A673 (cell line): Measurements from ENCODE around the gene FGD4. TPM values are rescaled to one million over a fixed set of nuclear protein-coding genes. Genes with fewer than 3 reads are reported as not detected.

ENCODE experiments used
- BruUV-seq: library from RNA; stranded (reverse); fragments of 400-500 nt; replicated peaks from 2 replicates; lab custom pipeline; 2021; lab: Mats Ljungman, UMichigan
- CTCF ChIA-PET: fragments of 300-600 bp; sonication (Branson Sonifier 250); formaldehyde crosslinking; loops from one replicate; lab custom pipeline; 2022; ENCODE audit warnings: antibody characterized with exemption; lab: Charles Lee
- POLR2A ChIA-PET: fragments of 300-600 bp; sonication (Branson Sonifier 250); formaldehyde crosslinking; loops from one replicate; lab custom pipeline; 2022; ENCODE audit warnings: antibody characterized with exemption; ENCODE audit not compliant: low non-redundant PET; lab: Charles Lee
- DNase-seq: peaks from one replicate; pipeline ENCODE4 v3.0.0-alpha.2; 2015; ENCODE audit warnings: low spot score
- H3K27ac ChIP-seq: fragments of 200-600 bp; sonication (generic); 2 replicates; pipeline ENCODE4 v1.5.1; 2016; ENCODE audit warnings: mixed run types, low read depth, mild to moderate bottlenecking, mixed read lengths, antibody characterized with exemption, low read length; ENCODE audit not compliant: poor library complexity, severe bottlenecking
- H3K27me3 ChIP-seq: fragments of 200-600 bp; sonication (generic); replicated peaks from 2 replicates; pipeline ENCODE4 v1.6.1; 2017; ENCODE audit warnings: mixed run types, low read depth, mild to moderate bottlenecking, mixed read lengths, antibody characterized with exemption, low read length; ENCODE audit not compliant: insufficient read depth, poor library complexity
- H3K36me3 ChIP-seq: fragments of 200-600 bp; sonication (generic); 2 replicates; pipeline ENCODE4 v1.6.1; 2016; ENCODE audit warnings: mixed run types, mild to moderate bottlenecking, mixed read lengths, antibody characterized with exemption, low read length; ENCODE audit not compliant: insufficient read depth, poor library complexity, severe bottlenecking
- H3K4me1 ChIP-seq: fragments of 200-600 bp; sonication (generic); 2 replicates; pipeline ENCODE4 v1.6.1; 2017; ENCODE audit warnings: mixed run types, mild to moderate bottlenecking, mixed read lengths, antibody characterized with exemption, low read length; ENCODE audit not compliant: insufficient read depth, poor library complexity, severe bottlenecking
- H3K4me3 ChIP-seq: fragments of 200-600 bp; sonication (generic); 2 replicates; pipeline ENCODE4 v1.5.1; 2016; ENCODE audit warnings: low read depth, mixed run types, mild to moderate bottlenecking, mixed read lengths, low read length; ENCODE audit not compliant: poor library complexity, severe bottlenecking
- H3K9me3 ChIP-seq: fragments of 200-600 bp; sonication (generic); 2 replicates; pipeline ENCODE4 v1.6.1; 2016; ENCODE audit warnings: mixed run types, low read depth, mild to moderate bottlenecking, mixed read lengths, antibody characterized with exemption, low read length; ENCODE audit not compliant: poor library complexity, severe bottlenecking
- CTCF ChIP-seq: fragments of 300-800, 200-600 bp; sonication (generic); conservative IDR thresholded peaks from 2 replicates; pipeline ENCODE4 v1.5.1; 2017; ENCODE audit warnings: low read depth, mild to moderate bottlenecking, antibody characterized with exemption, low read length, moderate library complexity, mixed read lengths
- EZH2 ChIP-seq: fragments of 200-600 bp; sonication (generic); IDR thresholded peaks from 2 replicates; pipeline ENCODE4 v1.6.1; 2017; ENCODE audit warnings: borderline replicate concordance, low read depth, mild to moderate bottlenecking, mixed read lengths, antibody characterized with exemption, low read length; ENCODE audit not compliant: poor library complexity, severe bottlenecking
- intact Hi-C: fragments of 100-400 bp; cut with micrococcal nuclease; formaldehyde crosslinking; loops from one replicate; pipeline ENCODE4 v1.10.0; 2022; ENCODE audit not compliant: unreplicated experiment
- total RNA-seq: library from RNA; stranded (reverse); gene quantifications from 2 replicates; pipeline ENCODE4 v1.2.3, GENCODE V29; 2021

Gene FGD4
- total RNA-seq, 1 experiment from 2014 or later, result 21.5 TPM

- Histone ChIP-seq H3K36me3 (no peaks in the 10 kb centered on the region), H3K4me1 (no peaks in the 10 kb centered on the region), H3K9me3 (peaks cover 5% of the 10 kb centered on the region), H3K27me3 (no peaks in the 10 kb centered on the region), H3K27ac (no peak overlapping the region), H3K4me3 (no peak overlapping the region)
- TF ChIP-seq CTCF, result no peak
- intact Hi-C loops, result no loop called here
- DNase-seq, result no peak
- no TSS peak for BruUV-seq
- POLR2A ChIA-PET, result no interaction called here
- CTCF ChIA-PET, result no interaction called here
These were observed 266.7 kb downstream of the FGD4 start for GRCh38 chr12:32666018-32666417.

- no peak overlapping the region for H3K27ac ChIP-seq
- intact Hi-C loops, result no loop called here
- peaks cover 5% of the 10 kb centered on the region for H3K9me3 ChIP-seq
- H3K4me1 ChIP-seq, result peaks cover 7% of the 10 kb centered on the region
- TF ChIP-seq CTCF (no peak), EZH2 (no peak)
- H3K4me3 ChIP-seq, result no peak overlapping the region
- H3K27me3 ChIP-seq, result no peaks in the 10 kb centered on the region
- no peak for DNase-seq
- BruUV-seq, result no TSS peak
- ChIA-PET CTCF (no interaction called here), POLR2A (no interaction called here)
- no peaks in the 10 kb centered on the region for H3K36me3 ChIP-seq
These were observed 270.2 kb downstream of the FGD4 start for GRCh38 chr12:32669584-32669983.

- ChIA-PET CTCF (interaction anchor here (0.5 to 0.7 kb wide), 3 partner anchors 9 to 176 kb away, joined by 3 to 10 read pairs (median 6); no protein-coding TSS in a partner anchor), POLR2A (interaction anchor here (0.5 kb wide), 1 partner anchor 22 kb away, joined by 3 read pairs; no protein-coding TSS in a partner anchor)
- peaks cover 5% of the 10 kb centered on the region for H3K9me3 ChIP-seq
- intact Hi-C loops, result loop anchor here (1.0 to 10.0 kb wide), 4 partner anchors 215 to 1017 kb away; partner anchors contain the start of gene ETFBKMT
- H3K4me3 ChIP-seq, result no peak overlapping the region
- H3K27ac ChIP-seq, result peak overlapping the region; percentile 51
- DNase-seq, result peak; percentile 93
- peaks cover 7% of the 10 kb centered on the region for H3K4me1 ChIP-seq
- H3K27me3 ChIP-seq, result no peaks in the 10 kb centered on the region
- H3K36me3 ChIP-seq, result no peaks in the 10 kb centered on the region
- BruUV-seq, result no TSS peak
- no peak for TF ChIP-seq EZH2
- peak; percentile 77 for TF ChIP-seq CTCF
These were observed 272.8 kb downstream of the FGD4 start for GRCh38 chr12:32671930-32672780.
